ENCODE data around the gene INPP4B.

Gene INPP4B

GRCh38 chr4:142781114-142781513, 65.0 kb downstream of the INPP4B start:
- no peak overlapping the region for H3K9ac ChIP-seq (ENCODE audit: low read length)
- no peak overlapping the region for H2BK5ac ChIP-seq (ENCODE audit: low read length)
- H3K56ac ChIP-seq (ENCODE audit: low read length): no peak overlapping the region
- no peaks in the 10 kb centered on the region for H3K79me2 ChIP-seq (ENCODE audit: control insufficient read depth, insufficient read depth, low read length)
- H2BK120ac ChIP-seq (ENCODE audit: low read depth, low read length): no peak overlapping the region
- no peak overlapping the region for H3K4ac ChIP-seq (ENCODE audit: low read depth, low read length)
- no peaks in the 10 kb centered on the region for H3K36me3 ChIP-seq (ENCODE audit: control insufficient read depth, insufficient read depth, low read length)
- H2AK5ac ChIP-seq (ENCODE audit: low read length): no peak overlapping the region
- no peak overlapping the region for H3K27ac ChIP-seq (ENCODE audit: low read depth, low read length)
- WGBS (ENCODE audit: extremely low coverage, insufficient coverage, low lambda C conversion rate): no CpG with 5 or more reads among the region's 1 CpG
- H3K4me2 ChIP-seq (ENCODE audit: low read length): no peak overlapping the region
- no peaks in the 10 kb centered on the region for H3K79me1 ChIP-seq (ENCODE audit: low read length)
- H3K4me3 ChIP-seq (ENCODE audit: low read length): no peak overlapping the region
- H3K4me1 ChIP-seq (ENCODE audit: control insufficient read depth, low read depth, low read length): no peaks in the 10 kb centered on the region
- no peaks in the 10 kb centered on the region for H3K27me3 ChIP-seq (ENCODE audit: insufficient read depth, low read length, poor library complexity)
- no peak overlapping the region for H4K5ac ChIP-seq (ENCODE audit: low read length)
- H2BK15ac ChIP-seq (replicated peaks; ENCODE audit: low read depth): no peak overlapping the region
- H4K8ac ChIP-seq (ENCODE audit: low read depth, low read length): no peak overlapping the region
- H3K18ac ChIP-seq (ENCODE audit: low read length): no peak overlapping the region
- no peak overlapping the region for H3K23ac ChIP-seq (ENCODE audit: low read length)
- no peak for DNase-seq

- Histone ChIP-seq H2BK5ac (ENCODE audit: low read length) (no peak overlapping the region), H3K4ac (ENCODE audit: low read depth, low read length) (no peak overlapping the region), H3K4me1 (ENCODE audit: control insufficient read depth, low read depth, low read length) (no peaks in the 10 kb centered on the region), H3K9ac (ENCODE audit: low read length) (no peak overlapping the region), H3K79me1 (ENCODE audit: low read length) (no peaks in the 10 kb centered on the region), H3K23ac (ENCODE audit: low read length) (no peak overlapping the region), H4K8ac (ENCODE audit: low read depth, low read length) (no peak overlapping the region), H3K27me3 (ENCODE audit: insufficient read depth, low read length, poor library complexity) (no peaks in the 10 kb centered on the region), H2AK5ac (ENCODE audit: low read length) (no peak overlapping the region), H3K4me3 (ENCODE audit: low read length) (no peak overlapping the region), H4K5ac (ENCODE audit: low read length) (no peak overlapping the region), H2BK15ac (replicated peaks; ENCODE audit: low read depth) (no peak overlapping the region), H3K79me2 (ENCODE audit: control insufficient read depth, insufficient read depth, low read length) (no peaks in the 10 kb centered on the region), H2BK120ac (ENCODE audit: low read depth, low read length) (no peak overlapping the region), H3K18ac (ENCODE audit: low read length) (no peak overlapping the region), H3K36me3 (ENCODE audit: control insufficient read depth, insufficient read depth, low read length) (no peaks in the 10 kb centered on the region), H3K27ac (ENCODE audit: low read depth, low read length) (no peak overlapping the region), H3K4me2 (ENCODE audit: low read length) (no peak overlapping the region), H3K56ac (ENCODE audit: low read length) (no peak overlapping the region)
- DNase-seq: no peak
- WGBS (ENCODE audit: extremely low coverage, insufficient coverage, low lambda C conversion rate): no CpG with 5 or more reads among the region's 1 CpG
Observed at GRCh38 chr4:142778900-142779299, 67.2 kb downstream of the INPP4B start.

GRCh38 chr4:142778430-142778829, 67.7 kb downstream of the INPP4B start:
- H3K4me1 ChIP-seq (ENCODE audit: control insufficient read depth, low read depth, low read length): no peaks in the 10 kb centered on the region
- H3K27ac ChIP-seq (ENCODE audit: low read depth, low read length): no peak overlapping the region
- no peak for DNase-seq
- H2BK120ac ChIP-seq (ENCODE audit: low read depth, low read length): no peak overlapping the region
- H3K4me2 ChIP-seq (ENCODE audit: low read length): no peak overlapping the region
- H2AK5ac ChIP-seq (ENCODE audit: low read length): no peak overlapping the region
- H2BK5ac ChIP-seq (ENCODE audit: low read length): no peak overlapping the region
- no peak overlapping the region for H3K56ac ChIP-seq (ENCODE audit: low read length)
- no peak overlapping the region for H3K9ac ChIP-seq (ENCODE audit: low read length)
- no peak overlapping the region for H2BK15ac ChIP-seq (replicated peaks; ENCODE audit: low read depth)
- no peaks in the 10 kb centered on the region for H3K36me3 ChIP-seq (ENCODE audit: control insufficient read depth, insufficient read depth, low read length)
- no peaks in the 10 kb centered on the region for H3K79me1 ChIP-seq (ENCODE audit: low read length)
- H3K4ac ChIP-seq (ENCODE audit: low read depth, low read length): no peak overlapping the region
- H4K8ac ChIP-seq (ENCODE audit: low read depth, low read length): no peak overlapping the region
- no peak overlapping the region for H3K18ac ChIP-seq (ENCODE audit: low read length)
- H3K4me3 ChIP-seq (ENCODE audit: low read length): no peak overlapping the region
- H3K79me2 ChIP-seq (ENCODE audit: control insufficient read depth, insufficient read depth, low read length): no peaks in the 10 kb centered on the region
- no peaks in the 10 kb centered on the region for H3K27me3 ChIP-seq (ENCODE audit: insufficient read depth, low read length, poor library complexity)
- no peak overlapping the region for H4K5ac ChIP-seq (ENCODE audit: low read length)
- no CpG with 5 or more reads among the region's 1 CpG for WGBS (ENCODE audit: extremely low coverage, insufficient coverage, low lambda C conversion rate)
- H3K23ac ChIP-seq (ENCODE audit: low read length): no peak overlapping the region

GRCh38 chr4:142777045-142777743, 68.9 kb downstream of the INPP4B start:
- Histone ChIP-seq H3K27ac (ENCODE audit: low read depth, low read length) (no peak overlapping the region), H3K56ac (ENCODE audit: low read length) (no peak overlapping the region), H4K5ac (ENCODE audit: low read length) (no peak overlapping the region), H2AK5ac (ENCODE audit: low read length) (no peak overlapping the region), H2BK15ac (replicated peaks; ENCODE audit: low read depth) (no peak overlapping the region), H3K9ac (ENCODE audit: low read length) (no peak overlapping the region), H3K79me2 (ENCODE audit: control insufficient read depth, insufficient read depth, low read length) (no peaks in the 10 kb centered on the region), H3K18ac (ENCODE audit: low read length) (no peak overlapping the region), H3K4ac (ENCODE audit: low read depth, low read length) (no peak overlapping the region), H3K36me3 (ENCODE audit: control insufficient read depth, insufficient read depth, low read length) (no peaks in the 10 kb centered on the region), H2BK120ac (ENCODE audit: low read depth, low read length) (no peak overlapping the region), H3K4me3 (ENCODE audit: low read length) (no peak overlapping the region), H4K8ac (ENCODE audit: low read depth, low read length) (no peak overlapping the region), H3K23ac (ENCODE audit: low read length) (no peak overlapping the region), H3K79me1 (ENCODE audit: low read length) (no peaks in the 10 kb centered on the region), H3K4me2 (ENCODE audit: low read length) (no peak overlapping the region), H3K27me3 (ENCODE audit: insufficient read depth, low read length, poor library complexity) (no peaks in the 10 kb centered on the region), H3K4me1 (ENCODE audit: control insufficient read depth, low read depth, low read length) (no peaks in the 10 kb centered on the region), H2BK5ac (ENCODE audit: low read length) (no peak overlapping the region)
- DNase-seq: peak; percentile 76
- WGBS (ENCODE audit: extremely low coverage, insufficient coverage, low lambda C conversion rate): no CpG with 5 or more reads among the region's 4 CpGs

GRCh38 chr4:142776026-142776425, 70.1 kb downstream of the INPP4B start:
- no peaks in the 10 kb centered on the region for H3K36me3 ChIP-seq (ENCODE audit: control insufficient read depth, insufficient read depth, low read length)
- H2BK120ac ChIP-seq (ENCODE audit: low read depth, low read length): no peak overlapping the region
- H2BK15ac ChIP-seq (replicated peaks; ENCODE audit: low read depth): no peak overlapping the region
- DNase-seq: no peak
- no peak overlapping the region for H3K4me2 ChIP-seq (ENCODE audit: low read length)
- H2AK5ac ChIP-seq (ENCODE audit: low read length): no peak overlapping the region
- no peak overlapping the region for H2BK5ac ChIP-seq (ENCODE audit: low read length)
- no peak overlapping the region for H3K4ac ChIP-seq (ENCODE audit: low read depth, low read length)
- no peak overlapping the region for H4K5ac ChIP-seq (ENCODE audit: low read length)
- no peak overlapping the region for H4K8ac ChIP-seq (ENCODE audit: low read depth, low read length)
- H3K79me2 ChIP-seq (ENCODE audit: control insufficient read depth, insufficient read depth, low read length): no peaks in the 10 kb centered on the region
- no peak overlapping the region for H3K23ac ChIP-seq (ENCODE audit: low read length)
- H3K56ac ChIP-seq (ENCODE audit: low read length): no peak overlapping the region
- no peaks in the 10 kb centered on the region for H3K27me3 ChIP-seq (ENCODE audit: insufficient read depth, low read length, poor library complexity)
- H3K9ac ChIP-seq (ENCODE audit: low read length): no peak overlapping the region
- H3K79me1 ChIP-seq (ENCODE audit: low read length): no peaks in the 10 kb centered on the region
- no CpG with 5 or more reads among the region's 2 CpGs for WGBS (ENCODE audit: extremely low coverage, insufficient coverage, low lambda C conversion rate)
- no peaks in the 10 kb centered on the region for H3K4me1 ChIP-seq (ENCODE audit: control insufficient read depth, low read depth, low read length)
- H3K18ac ChIP-seq (ENCODE audit: low read length): no peak overlapping the region
- H3K27ac ChIP-seq (ENCODE audit: low read depth, low read length): no peak overlapping the region
- no peak overlapping the region for H3K4me3 ChIP-seq (ENCODE audit: low read length)

GRCh38 chr4:142773505-142773904, 72.6 kb downstream of the INPP4B start:
- H3K27ac ChIP-seq (ENCODE audit: low read depth, low read length): no peak overlapping the region

More at GRCh38 chr4:142773505-142773904, 72.6 kb downstream of the INPP4B start:
- H3K9ac ChIP-seq (ENCODE audit: low read length): no peak overlapping the region
- no peak for DNase-seq
- H4K5ac ChIP-seq (ENCODE audit: low read length): no peak overlapping the region
- H3K4me3 ChIP-seq (ENCODE audit: low read length): no peak overlapping the region
- no peaks in the 10 kb centered on the region for H3K27me3 ChIP-seq (ENCODE audit: insufficient read depth, low read length, poor library complexity)
- no peak overlapping the region for H2BK120ac ChIP-seq (ENCODE audit: low read depth, low read length)
- H3K79me2 ChIP-seq (ENCODE audit: control insufficient read depth, insufficient read depth, low read length): no peaks in the 10 kb centered on the region
- H3K4me2 ChIP-seq (ENCODE audit: low read length): no peak overlapping the region
- H3K36me3 ChIP-seq (ENCODE audit: control insufficient read depth, insufficient read depth, low read length): no peaks in the 10 kb centered on the region
- WGBS (ENCODE audit: extremely low coverage, insufficient coverage, low lambda C conversion rate): no CpG with 5 or more reads among the region's 2 CpGs
- no peak overlapping the region for H4K8ac ChIP-seq (ENCODE audit: low read depth, low read length)
- H2AK5ac ChIP-seq (ENCODE audit: low read length): no peak overlapping the region
- H3K4me1 ChIP-seq (ENCODE audit: control insufficient read depth, low read depth, low read length): no peaks in the 10 kb centered on the region
- no peak overlapping the region for H3K23ac ChIP-seq (ENCODE audit: low read length)
- no peak overlapping the region for H3K56ac ChIP-seq (ENCODE audit: low read length)
- H3K4ac ChIP-seq (ENCODE audit: low read depth, low read length): no peak overlapping the region
- no peak overlapping the region for H3K18ac ChIP-seq (ENCODE audit: low read length)
- no peak overlapping the region for H2BK5ac ChIP-seq (ENCODE audit: low read length)
- H2BK15ac ChIP-seq (replicated peaks; ENCODE audit: low read depth): no peak overlapping the region
- no peaks in the 10 kb centered on the region for H3K79me1 ChIP-seq (ENCODE audit: low read length)
